Neural progenitor cell (in vitro differentiated cells): ENCODE measurements around the gene OR2V2.

ENCODE experiments used
- CTCF ChIP-seq: fragments of 200-600 bp; sonication (generic); IDR thresholded peaks from 2 replicates; pipeline ENCODE4 v1.5.1; 2017; ENCODE audit warnings: antibody characterized with exemption, mild to moderate bottlenecking
- EZH2 ChIP-seq: fragments of 200-600 bp; sonication (generic); IDR thresholded peaks from 2 replicates; pipeline ENCODE4 v1.6.1; 2017; ENCODE audit warnings: antibody characterized with exemption, mild to moderate bottlenecking, moderate library complexity
- EZH2phosphoT487 ChIP-seq: fragments of 200-600 bp; sonication (generic); IDR thresholded peaks from 2 replicates; pipeline ENCODE4 v1.6.1; 2017; ENCODE audit warnings: antibody characterized with exemption

- TF ChIP-seq CTCF (no peak), EZH2 (no peak), EZH2phosphoT487 (no peak)
Observed at GRCh38 chr5:181194489-181195248, 47.3 kb downstream of the OR2V2 start.
